NCI-H187 treated with DMSO at 0.1 percent for 48 hours (cell line): ENCODE measurements around the gene DHX34.

Experiments used
- DNase-seq: peaks from one replicate; lab custom pipeline; 2025; lab: John Stamatoyannopoulos, UW

Gene DHX34

GRCh38 chr19:47418692-47419029 is 69.5 kb downstream of the DHX34 start:
- DNase-seq = no peak

DNA sequence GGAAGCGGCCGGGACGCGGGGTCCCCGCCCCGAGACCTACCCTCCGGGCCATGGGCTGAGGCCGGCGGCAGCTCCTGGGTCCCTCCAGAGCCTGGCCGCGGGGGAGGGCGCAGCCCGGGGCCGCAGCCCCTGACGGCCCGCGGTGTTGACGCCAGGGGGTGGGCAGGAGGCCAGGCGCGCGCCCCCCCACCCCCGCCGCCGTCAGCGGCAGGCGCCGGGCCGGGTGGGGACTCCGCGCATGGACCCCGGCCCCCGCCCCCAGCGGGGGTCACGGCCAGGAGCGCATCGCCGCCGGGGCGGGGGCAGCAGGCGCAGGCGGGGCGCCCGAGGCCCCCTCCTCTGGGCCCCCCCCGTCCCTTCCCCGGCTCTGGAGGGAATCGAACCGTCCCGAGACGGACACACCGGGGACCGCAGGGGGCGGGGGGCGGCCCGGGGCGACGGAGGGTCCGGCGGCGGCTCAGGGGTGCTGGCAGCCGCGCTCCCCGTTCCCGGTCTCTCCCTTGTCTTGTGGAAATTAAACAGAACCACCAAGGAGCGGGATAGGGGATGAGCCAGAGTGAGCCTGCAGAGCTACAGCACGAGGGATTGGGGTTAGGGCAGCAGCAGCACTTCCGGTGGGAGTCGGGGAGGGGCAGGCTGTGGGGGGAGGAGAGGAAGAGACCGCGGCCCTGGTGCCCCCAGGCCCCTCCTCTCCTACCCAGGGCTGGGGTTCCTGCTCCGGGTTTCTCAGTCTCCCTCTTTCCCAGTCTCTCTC is 70.1 kb downstream of the DHX34 start, which contains the start of gene MEIS3:
Gene MEIS3, minus strand, starts transcription at position 498 of the 754 bp plus-strand sequence. Its CDS starts 446 bp downstream, at position 52.
- no peak for DNase-seq

GRCh38 chr19:47419789-47420188 is 70.7 kb downstream of the DHX34 start:
- DNase-seq = no peak

DNA sequence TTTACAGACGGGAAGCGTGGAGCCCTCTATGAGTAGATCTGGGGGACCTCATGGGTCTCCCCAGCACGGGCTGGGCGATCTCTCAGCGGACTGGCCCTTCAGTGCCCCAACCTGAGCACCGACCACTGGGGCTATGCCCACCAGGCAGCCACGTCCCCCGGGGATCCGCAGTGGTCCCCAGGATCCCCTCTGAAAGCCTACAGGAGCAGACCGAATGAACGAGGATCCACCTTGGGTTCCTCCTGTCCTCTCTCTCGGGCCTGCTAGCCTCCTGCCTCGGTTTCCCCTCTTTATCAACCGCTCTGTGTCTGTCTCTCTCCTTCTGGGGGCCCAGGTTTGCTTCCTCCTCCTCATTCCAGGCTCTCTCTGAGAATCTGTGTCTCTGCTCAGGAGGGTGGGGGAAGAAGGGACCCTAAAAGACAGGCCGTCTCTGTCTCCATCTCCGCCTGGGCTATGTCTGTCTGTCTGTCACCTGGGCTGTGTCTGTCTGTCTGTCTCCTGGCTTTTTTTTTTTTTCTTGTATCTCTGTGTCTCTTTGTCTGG is 72.2 kb downstream of the DHX34 start:
- DNase-seq = no peak

DNA sequence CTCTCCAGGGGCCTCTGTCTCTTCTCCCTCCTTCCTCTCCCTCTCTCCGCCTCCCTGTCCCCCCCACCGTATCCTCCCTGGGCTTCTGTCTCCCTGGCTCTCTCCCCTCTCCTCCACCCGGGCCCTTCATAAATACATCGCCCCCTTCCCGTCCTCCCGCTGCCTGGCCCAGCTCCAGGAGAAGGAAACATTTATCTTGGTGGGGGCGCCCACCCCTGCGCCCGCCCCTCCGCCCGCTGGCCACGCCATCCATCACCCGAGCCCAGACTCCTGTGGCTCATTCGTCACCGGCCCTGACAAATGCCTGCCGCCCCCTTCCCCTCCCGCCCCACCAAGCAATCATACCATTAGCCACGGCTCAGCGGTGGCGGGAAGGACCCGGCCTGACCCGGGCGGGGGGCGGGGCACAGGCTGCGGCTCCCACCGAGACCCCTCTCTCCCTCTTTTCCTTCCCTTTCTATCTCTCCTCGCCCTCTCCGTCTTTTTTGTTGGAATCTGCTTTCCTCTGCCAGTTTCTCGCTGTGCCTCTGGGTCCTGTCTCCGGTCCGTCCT is 72.8 kb downstream of the DHX34 start:
- DNase-seq = no peak

DNA sequence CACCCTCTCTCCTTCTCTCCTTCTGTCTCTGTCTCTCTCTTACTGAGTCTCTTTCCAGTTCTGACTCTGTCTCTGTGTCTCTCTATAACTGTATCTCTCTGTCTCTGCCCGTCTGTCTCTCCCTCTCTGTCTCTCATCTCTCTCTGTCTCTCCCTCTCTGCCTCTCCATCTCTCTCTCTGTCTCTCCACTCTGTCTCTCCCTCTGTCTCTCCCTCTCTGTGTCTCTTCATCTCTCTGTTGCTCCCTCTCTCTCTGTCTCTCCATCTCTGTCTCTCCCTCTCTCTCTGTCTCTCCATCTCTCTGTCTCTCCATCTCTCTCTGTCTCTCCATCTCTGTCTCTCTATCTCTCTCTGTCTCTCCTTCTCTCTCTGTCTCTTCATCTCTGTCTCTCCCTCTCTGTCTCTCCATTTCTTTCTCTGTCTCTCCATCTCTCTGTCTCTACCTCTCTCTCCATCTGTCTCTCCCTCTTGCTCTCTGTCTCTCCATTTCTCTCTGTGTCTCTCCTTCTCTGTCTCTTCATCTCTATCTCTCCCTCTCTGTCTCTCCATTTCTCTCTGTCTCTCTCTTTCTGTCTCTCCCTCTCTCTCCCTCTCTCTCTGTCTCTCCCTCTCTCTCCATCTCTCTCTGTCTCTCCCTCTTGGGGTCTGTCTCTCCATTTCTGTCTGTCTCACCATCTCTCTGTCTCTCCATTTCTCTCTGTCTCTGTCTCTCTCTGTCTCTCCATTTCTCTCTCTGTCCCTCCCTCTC is 73.5 kb downstream of the DHX34 start:
- no peak for DNase-seq

DNA sequence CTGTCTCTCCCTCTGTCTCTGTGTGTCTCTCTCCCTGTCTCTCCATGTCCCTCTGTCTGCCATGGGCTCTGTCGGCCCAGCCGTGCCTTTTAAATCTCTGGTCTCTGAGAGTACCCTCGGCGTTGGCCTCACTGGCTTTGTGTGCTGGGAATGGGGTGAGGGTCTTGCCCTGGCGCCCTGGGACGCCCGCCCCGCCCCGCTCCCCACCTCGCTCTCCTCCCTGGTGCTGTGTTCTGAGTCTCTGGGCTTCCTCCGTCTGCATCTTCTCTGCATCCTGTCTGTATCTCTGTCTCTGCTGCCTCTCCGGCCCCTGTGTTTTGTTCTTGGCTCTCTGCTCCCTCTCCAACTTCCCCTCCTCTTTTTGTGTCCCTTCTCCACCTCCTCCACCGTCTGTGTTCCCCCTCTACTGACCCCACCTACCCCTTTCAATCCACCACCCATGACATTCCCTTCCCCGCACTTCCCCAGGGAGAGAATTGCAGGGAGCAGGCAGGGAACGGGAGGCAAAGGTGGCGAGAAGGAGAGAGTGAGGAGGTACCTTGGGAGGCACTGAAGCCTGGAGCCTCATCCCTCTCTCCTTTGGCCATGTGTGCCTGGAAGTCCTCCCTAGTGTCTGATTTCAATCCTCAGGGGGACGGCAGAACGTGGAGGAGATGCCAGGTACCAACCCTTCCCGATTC is 74.2 kb downstream of the DHX34 start:
- DNase-seq = no peak

DNA sequence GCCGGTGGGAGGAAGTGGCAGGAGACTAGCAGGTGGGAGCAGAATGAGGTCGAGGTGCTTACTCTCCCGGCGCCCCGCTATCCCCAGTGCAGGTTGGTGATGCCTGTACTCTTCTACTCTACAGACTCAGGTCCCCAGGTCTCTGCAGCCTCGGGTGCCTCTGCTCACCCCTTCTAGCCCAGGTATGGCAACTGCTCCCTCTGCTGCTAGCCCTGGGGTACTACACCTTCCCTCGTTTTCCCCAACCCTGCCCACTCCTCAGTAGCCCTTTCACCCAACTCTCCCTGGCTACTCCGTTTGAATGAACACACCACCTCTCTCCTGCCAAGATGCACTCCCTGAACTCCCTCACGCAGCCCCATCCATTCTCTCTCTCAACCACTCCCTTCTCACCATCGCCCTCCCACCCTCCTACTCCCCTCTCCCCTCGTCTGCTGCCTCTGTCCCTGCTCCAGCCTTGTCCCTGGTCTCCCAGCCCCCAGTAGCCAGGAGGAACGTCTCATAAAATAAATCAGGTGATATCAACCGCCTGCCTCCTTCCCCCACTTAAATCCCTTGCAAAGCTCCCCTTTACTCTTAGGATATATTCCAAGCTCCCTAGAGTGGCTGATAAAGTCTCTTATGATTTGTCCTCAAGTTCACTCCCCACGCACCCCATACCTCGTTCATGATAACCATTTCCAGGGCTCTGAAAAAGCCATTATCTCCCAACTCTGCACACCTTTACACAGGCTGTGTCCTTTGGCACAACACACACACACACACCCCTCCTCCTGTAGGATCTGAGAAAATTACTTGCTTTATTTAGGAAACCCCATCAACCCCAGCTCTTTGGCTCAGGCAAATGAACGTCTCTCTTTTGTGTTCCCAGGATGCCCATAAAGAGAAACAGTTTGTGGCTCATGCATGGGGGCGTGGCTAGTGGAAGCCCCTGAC is 78.4 kb downstream of the DHX34 start:
- peak; percentile 13 for DNase-seq

- peak; percentile 95 for DNase-seq
Measured at GRCh38 chr19:47428177-47428894, 79.2 kb downstream of the DHX34 start.

GRCh38 chr19:47429140-47429793 is 80.2 kb downstream of the DHX34 start:
- DNase-seq = no peak

DNA sequence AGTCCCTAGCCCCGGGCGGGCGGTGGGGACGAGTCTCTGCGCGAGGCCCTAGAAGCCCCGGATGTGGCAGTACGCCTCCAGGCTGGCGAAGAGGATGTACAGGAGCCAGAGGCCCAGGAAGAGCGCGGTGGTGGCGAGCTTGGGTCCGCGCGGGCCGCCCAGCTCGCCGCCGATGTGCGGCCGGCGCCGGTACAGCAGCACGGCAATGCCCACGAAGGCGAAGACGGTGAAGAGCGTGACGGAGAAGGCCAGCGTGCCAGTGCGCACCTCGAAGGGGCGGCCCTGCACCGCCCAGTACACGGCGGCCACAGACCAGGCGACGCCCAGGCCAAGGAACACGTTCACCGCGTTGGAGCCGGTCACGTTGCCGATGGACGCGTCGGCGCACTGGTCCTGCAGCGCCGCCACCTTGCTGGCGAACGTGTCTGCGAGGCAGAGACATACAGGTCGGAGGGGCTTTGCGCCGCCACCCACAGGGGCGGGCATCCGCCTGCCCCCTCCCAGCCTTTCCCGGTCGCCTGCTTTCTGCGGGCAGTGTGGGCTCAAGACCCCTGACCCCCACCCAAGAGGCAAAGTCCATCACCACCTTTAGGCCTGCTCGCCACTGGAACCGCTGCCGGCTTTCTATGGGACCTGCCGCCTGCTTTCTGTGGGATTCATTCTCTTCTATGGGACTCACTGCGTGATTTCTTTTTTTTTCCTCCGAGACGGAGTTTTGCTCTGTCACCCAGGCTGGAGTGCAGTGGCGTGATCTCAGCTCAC is 81.1 kb downstream of the DHX34 start:
- DNase-seq = no peak

- DNase-seq = no peak
Measured at GRCh38 chr19:47432091-47432490, 83.0 kb downstream of the DHX34 start.
